G401 (cell line): Measurements from ENCODE around the gene GPBP1. TPM values are rescaled to one million over a fixed set of nuclear protein-coding genes. Genes with fewer than 3 reads are reported as not detected.

Experiments used
- DNase-seq: peaks from one replicate; pipeline ENCODE4 v3.0.0-alpha.2; 2015; ENCODE audit warnings: low spot score
- in situ Hi-C: cut with HindIII; loops from 2 replicates; pipeline ENCODE4 v1.10.0; 2016; ENCODE audit warnings: low sequenced_read_pairs, mixed read lengths
- total RNA-seq: library from RNA; depleted of rRNA; stranded (reverse); fragments of >200 nt; shearing (Covaris generic); gene quantifications from 2 replicates; pipeline ENCODE4 v1.2.3, GENCODE V29; 2014

The GPBP1 gene
- total RNA-seq, 1 experiment from 2014 or later: 84.3 TPM

GRCh38 chr5:57202811-57203210, 29.0 kb downstream of the GPBP1 start:
- in situ Hi-C loops: no loop called here
- DNase-seq: no peak

GRCh38 chr5:57207007-57207653, 33.3 kb downstream of the GPBP1 start:
- in situ Hi-C loops: no loop called here
- DNase-seq: no peak

- peak; percentile 18 for DNase-seq
- in situ Hi-C loops: no loop called here
Measured at GRCh38 chr5:57207681-57208080, 33.8 kb downstream of the GPBP1 start.

- no peak for DNase-seq
- in situ Hi-C loops: no loop called here
Measured at GRCh38 chr5:57209316-57210040, 35.6 kb downstream of the GPBP1 start.

- DNase-seq: peak; percentile 16
- in situ Hi-C loops: no loop called here
Measured at GRCh38 chr5:57210633-57211032, 36.8 kb downstream of the GPBP1 start.

GRCh38 chr5:57211039-57211438, 37.2 kb downstream of the GPBP1 start:
- in situ Hi-C loops: no loop called here
- DNase-seq: no peak

- in situ Hi-C loops: no loop called here
- DNase-seq: no peak
Measured at GRCh38 chr5:57215629-57216195, 41.9 kb downstream of the GPBP1 start.

GRCh38 chr5:57216714-57217113, 42.9 kb downstream of the GPBP1 start:
- in situ Hi-C loops: no loop called here

GRCh38 chr5:57219386-57219785, 45.5 kb downstream of the GPBP1 start:
- in situ Hi-C loops: no loop called here
- DNase-seq: no peak

More at GRCh38 chr5:57216714-57217113, 42.9 kb downstream of the GPBP1 start:
- no peak for DNase-seq

- in situ Hi-C loops: no loop called here
- DNase-seq: peak; percentile 81
Measured at GRCh38 chr5:57221049-57221568, 47.2 kb downstream of the GPBP1 start.

- in situ Hi-C loops: no loop called here
- no peak for DNase-seq
Measured at GRCh38 chr5:57225553-57225952, 51.7 kb downstream of the GPBP1 start.

GRCh38 chr5:57229313-57229712, 55.5 kb downstream of the GPBP1 start:
- no peak for DNase-seq
- in situ Hi-C loops: no loop called here

- in situ Hi-C loops: no loop called here
- no peak for DNase-seq
Measured at GRCh38 chr5:57231607-57232006, 57.7 kb downstream of the GPBP1 start.

- in situ Hi-C loops: no loop called here
- no peak for DNase-seq
Measured at GRCh38 chr5:57232293-57233033, 58.6 kb downstream of the GPBP1 start.

- in situ Hi-C loops: no loop called here
- no peak for DNase-seq
Measured at GRCh38 chr5:57243286-57244137, 69.7 kb downstream of the GPBP1 start.

GRCh38 chr5:57244331-57244730, 70.5 kb downstream of the GPBP1 start:
- in situ Hi-C loops: no loop called here
- DNase-seq: no peak

- no peak for DNase-seq
- in situ Hi-C loops: no loop called here
Measured at GRCh38 chr5:57246426-57246825, 72.6 kb downstream of the GPBP1 start.

- no peak for DNase-seq
- in situ Hi-C loops: no loop called here
Measured at GRCh38 chr5:57247765-57248164, 73.9 kb downstream of the GPBP1 start.
